Liver (tissue), 3 donors: ENCODE measurements around the gene SLC2A4RG.

Source experiments
- EGR1 ChIP-seq, 2 donors: IDR thresholded peaks; 2 replicates each; pipeline ENCODE4 v1.6.1; 2016 to 2018; ENCODE audit warnings: antibody characterized with exemption in 2 of 2, low read depth in 2 of 2
- GABPA ChIP-seq, 2 donors: IDR thresholded peaks in 1 of 2; conservative IDR thresholded peaks in 1 of 2; 2 replicates each; pipeline ENCODE4 v1.6.1; 2016; ENCODE audit warnings: antibody characterized with exemption in 2 of 2, mild to moderate bottlenecking in 1 of 2, moderate library complexity in 1 of 2
- JUND ChIP-seq, 2 donors: IDR thresholded peaks; 2 replicates each; pipeline ENCODE4 v1.6.1; 2016; ENCODE audit warnings: antibody characterized with exemption in 2 of 2
- MAX ChIP-seq: IDR thresholded peaks from 2 replicates; pipeline ENCODE4 v1.6.1; 2016; ENCODE audit warnings: antibody characterized with exemption
- TF ChIP-seq, protein P1 (sequence below): fragments of 150-350 bp; IDR thresholded peaks from 2 replicates; pipeline ENCODE4 v1.5.1; 2017; ENCODE audit warnings: improper control_type of control experiment, low read depth, low read length; ENCODE audit not compliant: missing input control
- TF ChIP-seq, protein P2 (sequence below): IDR thresholded peaks from 2 replicates; pipeline ENCODE4 v1.6.1; 2016; ENCODE audit warnings: antibody characterized with exemption
- donor health status: healthy.
- donor health status: healthy.

DNA sequence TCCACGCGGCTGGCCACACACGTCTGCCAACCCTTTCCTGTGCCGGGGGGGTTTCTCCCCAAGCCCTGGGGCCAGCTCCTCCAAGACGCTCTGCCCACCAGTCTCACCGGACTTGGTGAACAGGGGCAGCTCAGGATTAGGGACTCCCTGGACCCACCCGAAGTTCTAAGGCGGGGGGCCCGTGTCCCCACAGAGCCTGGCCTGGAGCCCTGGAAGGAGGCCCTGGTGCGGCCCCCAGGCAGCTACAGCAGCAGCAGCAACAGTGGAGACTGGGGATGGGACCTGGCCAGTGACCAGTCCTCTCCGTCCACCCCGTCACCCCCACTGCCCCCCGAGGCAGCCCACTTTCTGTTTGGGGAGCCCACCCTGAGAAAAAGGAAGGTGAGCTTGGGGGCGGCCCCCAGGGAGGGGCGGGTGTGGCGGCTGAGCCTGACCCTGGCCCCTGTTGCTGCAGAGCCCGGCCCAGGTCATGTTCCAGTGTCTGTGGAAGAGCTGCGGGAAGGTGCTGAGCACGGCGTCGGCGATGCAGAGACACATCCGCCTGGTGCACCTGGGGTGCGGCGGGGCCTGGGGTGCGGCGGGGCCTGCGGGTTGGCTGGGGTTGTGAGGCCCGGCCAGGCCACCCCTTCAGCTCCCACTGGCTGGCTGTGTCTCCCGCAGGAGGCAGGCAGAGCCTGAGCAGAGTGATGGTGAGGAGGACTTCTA is 2.3 kb downstream of the SLC2A4RG start:
- TF ChIP-seq, protein P1, sequence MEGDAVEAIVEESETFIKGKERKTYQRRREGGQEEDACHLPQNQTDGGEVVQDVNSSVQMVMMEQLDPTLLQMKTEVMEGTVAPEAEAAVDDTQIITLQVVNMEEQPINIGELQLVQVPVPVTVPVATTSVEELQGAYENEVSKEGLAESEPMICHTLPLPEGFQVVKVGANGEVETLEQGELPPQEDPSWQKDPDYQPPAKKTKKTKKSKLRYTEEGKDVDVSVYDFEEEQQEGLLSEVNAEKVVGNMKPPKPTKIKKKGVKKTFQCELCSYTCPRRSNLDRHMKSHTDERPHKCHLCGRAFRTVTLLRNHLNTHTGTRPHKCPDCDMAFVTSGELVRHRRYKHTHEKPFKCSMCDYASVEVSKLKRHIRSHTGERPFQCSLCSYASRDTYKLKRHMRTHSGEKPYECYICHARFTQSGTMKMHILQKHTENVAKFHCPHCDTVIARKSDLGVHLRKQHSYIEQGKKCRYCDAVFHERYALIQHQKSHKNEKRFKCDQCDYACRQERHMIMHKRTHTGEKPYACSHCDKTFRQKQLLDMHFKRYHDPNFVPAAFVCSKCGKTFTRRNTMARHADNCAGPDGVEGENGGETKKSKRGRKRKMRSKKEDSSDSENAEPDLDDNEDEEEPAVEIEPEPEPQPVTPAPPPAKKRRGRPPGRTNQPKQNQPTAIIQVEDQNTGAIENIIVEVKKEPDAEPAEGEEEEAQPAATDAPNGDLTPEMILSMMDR, result no peak
- TF ChIP-seq EGR1 (IDR thresholded peaks at IDR 0.05; ENCODE audit: low read depth in 2 of 2) (no peak), MAX (no peak), GABPA (IDR thresholded peaks at IDR 0.05 in 1 of 2, conservative IDR thresholded peaks at IDR 0.05 in 1 of 2) (no peak), JUND (IDR thresholded peaks at IDR 0.05) (no peak)
- TF ChIP-seq, protein P2, sequence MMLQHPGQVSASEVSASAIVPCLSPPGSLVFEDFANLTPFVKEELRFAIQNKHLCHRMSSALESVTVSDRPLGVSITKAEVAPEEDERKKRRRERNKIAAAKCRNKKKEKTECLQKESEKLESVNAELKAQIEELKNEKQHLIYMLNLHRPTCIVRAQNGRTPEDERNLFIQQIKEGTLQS, result no peak
